HG03439 (cell line): ENCODE measurements around the gene OVCH2.
A peak's percentile ranks its signal among the peaks of the same experiment; 100 is the strongest.
"Not testable (repeated sequence)": the region's sequence is repeated elsewhere in the genome, so short reads cannot be mapped to it uniquely, and the experiment has no call there.

Experiments used
- ATAC-seq: cut with Tn5 transposase; IDR thresholded peaks from one replicate; pipeline ENCODE4 v1.9.1; 2021; ENCODE audit warnings: mild to moderate bottlenecking, moderate library complexity; ENCODE audit not compliant: unreplicated experiment

Gene OVCH2

GRCh38 chr11:7706377-7706776 is at the start of gene OVCH2:
Gene OVCH2, minus strand, starts transcription at chr11:7706477. Its CDS starts 83 bp downstream, at chr11:7706394.
- no peak for ATAC-seq

DNA sequence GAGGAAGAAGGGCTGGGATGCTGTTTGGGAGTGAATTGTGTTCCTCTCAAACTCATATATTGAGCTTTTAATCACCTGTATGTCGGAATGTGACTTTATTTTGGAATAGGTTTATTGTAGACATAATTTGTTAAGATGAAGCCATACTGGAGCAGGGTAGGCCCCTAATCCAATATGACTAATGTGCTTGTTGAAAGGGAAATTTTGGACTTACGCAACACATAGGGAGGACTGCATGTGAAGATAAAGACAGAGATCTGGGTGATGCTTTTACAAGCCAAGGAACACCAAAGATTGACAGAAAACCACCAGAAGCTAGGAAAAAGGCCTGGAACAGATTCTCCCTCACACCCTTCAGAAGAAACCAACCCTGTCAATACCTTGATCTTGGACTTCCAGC is 43.2 kb upstream of the OVCH2 start:
- no peak for ATAC-seq

DNA sequence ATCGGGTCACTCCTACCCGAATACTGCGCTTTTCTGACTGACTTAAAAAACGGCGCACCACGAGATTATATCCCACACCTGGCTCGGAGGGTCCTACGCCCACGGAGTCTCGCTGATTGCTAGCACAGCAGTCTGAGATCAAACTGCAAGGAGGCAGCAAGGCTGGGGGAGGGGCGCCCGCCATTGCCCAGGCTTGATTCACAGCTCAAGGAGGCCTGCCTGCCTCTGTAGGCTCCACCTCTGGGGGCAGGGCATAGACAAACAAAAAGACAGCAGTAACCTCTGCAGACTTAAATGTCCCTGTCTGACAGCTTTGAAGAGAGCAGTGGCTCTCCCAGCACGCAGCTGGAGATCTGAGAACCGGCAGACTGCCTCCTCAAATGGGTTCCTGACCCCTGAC is 28.5 kb upstream of the OVCH2 start:
- not testable (repeated sequence) for ATAC-seq

DNA sequence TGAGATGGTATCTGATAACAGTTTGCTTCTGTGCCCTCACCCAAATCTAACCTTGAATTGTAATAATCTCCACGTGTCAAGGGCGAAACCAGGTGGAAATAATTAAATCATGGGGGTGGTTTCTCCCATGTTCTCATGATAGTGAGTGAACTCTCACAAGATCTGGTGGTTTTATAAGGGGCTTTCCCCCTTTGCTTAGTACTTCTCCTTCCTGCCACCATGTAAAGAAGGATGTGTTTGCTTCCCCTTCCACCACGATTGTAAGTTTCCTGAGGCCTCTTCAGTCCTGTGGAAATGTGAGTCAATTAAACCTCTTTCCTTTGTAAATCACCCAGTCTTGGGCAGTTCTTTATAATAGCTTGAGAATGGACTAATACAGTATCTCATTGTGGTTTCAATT is 8.5 kb upstream of the OVCH2 start:
- ATAC-seq: no peak

DNA sequence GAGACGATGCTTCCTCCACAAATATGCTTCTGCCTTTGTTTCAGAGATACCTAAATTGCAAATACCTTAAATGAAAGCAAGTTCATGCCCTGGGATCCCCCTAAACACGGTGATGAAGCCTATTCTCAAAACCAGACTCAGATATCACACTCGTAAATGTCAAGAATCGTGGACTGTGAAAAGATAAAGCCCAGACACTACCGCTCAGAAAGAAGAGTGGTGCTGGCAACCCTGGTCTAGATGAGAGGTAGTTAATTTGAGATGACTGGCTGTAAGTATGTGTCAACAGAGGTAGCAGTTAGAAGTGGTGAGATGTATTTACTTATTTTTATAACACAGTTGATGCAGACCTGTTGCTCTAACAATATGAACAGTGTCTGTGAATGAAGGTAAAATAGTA is 2.5 kb downstream of the OVCH2 start:
- ATAC-seq: no peak

- no peak for ATAC-seq
These were observed 9.9 kb downstream of the OVCH2 start for GRCh38 chr11:7696424-7696823.

DNA sequence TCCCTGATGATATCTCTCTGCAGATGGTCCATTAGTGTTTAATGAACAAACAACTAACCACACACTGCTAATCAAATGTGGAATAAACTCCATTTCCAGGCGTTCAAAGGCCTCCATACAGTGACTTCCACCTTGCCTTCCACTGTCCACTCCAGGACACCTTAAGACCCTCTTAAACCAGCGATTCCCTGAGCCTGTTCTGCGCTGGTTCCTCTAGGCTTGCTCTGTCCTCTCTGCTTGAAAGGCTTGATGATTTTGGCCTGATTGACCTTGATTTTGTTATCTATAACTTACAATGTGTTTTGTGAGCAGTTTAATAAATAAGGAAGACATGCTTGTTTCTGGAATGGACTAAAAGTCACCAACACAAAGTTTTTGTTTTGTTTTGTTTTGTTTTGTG is 12.0 kb downstream of the OVCH2 start:
- ATAC-seq: no peak

DNA sequence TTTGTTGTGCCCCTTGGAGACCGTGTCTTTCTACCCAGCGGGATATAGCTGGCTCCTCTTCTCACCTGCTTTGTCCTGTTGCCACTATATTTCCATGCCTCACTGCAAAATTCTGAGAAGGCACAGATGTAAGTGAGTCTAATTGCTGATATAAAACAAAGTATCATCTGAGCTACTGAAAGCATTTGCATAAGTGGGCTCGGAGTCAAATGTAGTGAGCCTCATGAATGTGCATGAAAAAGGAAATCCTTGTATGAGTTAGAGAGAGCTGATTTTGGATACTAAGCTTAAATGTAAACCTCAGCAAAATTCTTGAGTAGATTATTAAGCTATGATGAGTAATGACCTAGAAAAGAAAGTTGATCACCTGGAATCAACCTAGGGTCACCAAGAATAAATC is 13.9 kb downstream of the OVCH2 start:
- no peak for ATAC-seq

DNA sequence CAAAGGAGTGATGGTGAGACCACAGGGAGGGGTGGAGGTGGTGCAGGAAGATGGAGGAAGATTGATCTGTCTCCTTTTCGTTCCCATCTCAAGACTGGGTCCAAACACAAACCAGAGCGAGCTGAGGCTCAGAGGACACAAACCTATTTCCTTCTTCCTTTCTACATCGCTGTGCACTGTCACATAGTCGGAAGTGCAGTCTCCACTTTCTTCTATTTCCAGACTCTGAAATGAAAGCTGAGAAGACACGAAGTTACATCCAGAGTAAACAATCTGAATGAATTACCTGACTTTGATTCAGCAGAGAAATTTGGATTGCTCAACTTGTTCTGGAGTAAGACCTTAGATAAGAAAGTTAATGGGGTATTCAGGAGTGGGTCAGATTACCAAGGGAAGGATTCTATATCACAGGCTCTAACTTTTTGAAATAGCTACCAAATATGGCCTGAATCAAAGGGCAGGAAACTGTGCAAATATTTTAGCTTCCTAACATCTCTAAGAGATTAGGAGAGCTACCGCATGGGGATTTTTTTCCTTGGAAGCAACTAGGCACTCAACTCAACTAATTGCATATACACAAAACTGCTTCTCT is 14.4 kb downstream of the OVCH2 start:
- ATAC-seq: no peak

- peak; percentile 53 for ATAC-seq
These were observed 15.6 kb downstream of the OVCH2 start for GRCh38 chr11:7690648-7691047.

DNA sequence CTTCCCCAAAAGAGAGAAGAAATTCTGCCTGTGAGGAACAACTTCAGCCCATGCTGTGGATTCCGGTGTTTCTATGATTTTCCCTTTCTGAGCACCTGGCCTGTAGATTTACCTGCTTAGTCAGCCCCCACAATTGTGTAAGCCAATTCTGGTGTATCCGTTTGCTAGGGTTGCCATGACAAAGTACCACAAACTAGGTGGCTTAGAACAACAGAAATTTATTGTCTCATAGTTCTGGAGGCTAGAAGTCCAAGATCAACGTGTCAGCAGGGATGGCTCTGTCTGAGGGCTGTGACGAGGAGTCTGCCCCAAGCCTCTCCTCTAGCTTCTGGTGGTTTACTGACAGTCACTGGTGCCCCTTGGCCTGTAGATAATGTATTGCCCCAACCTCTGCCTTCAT is 17.0 kb downstream of the OVCH2 start:
- no peak for ATAC-seq

- peak; percentile 56 for ATAC-seq
These were observed 17.9 kb downstream of the OVCH2 start for GRCh38 chr11:7688238-7688826.

GRCh38 chr11:7687386-7687785 is 18.9 kb downstream of the OVCH2 start:
- ATAC-seq: no peak

- ATAC-seq: no peak
These were observed 19.5 kb downstream of the OVCH2 start for GRCh38 chr11:7686761-7687160.

DNA sequence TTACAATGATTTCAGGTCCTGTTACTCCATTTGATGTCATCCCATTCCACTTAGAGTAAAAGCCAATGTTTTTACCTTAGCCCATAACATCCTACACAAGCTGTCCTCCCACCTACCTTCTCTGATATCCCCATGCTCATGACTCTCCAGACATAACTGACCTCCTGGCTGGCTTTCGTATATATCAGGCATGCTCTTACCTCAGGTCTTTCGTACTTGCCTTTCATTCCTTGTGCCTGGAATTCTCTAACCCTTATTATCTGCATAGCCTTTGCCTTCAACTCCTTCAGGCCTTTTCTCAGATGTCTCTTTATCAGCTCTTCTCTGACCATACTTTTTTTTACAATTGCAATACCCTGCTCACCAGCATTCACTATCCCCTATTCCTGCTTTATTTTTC is 22.7 kb downstream of the OVCH2 start:
- ATAC-seq: no peak

- no peak for ATAC-seq
These were observed 28.5 kb downstream of the OVCH2 start for GRCh38 chr11:7677796-7678201.

GRCh38 chr11:7677071-7677470 is 29.2 kb downstream of the OVCH2 start:
- no peak for ATAC-seq

- no peak for ATAC-seq
These were observed 30.6 kb downstream of the OVCH2 start for GRCh38 chr11:7675631-7676030.

DNA sequence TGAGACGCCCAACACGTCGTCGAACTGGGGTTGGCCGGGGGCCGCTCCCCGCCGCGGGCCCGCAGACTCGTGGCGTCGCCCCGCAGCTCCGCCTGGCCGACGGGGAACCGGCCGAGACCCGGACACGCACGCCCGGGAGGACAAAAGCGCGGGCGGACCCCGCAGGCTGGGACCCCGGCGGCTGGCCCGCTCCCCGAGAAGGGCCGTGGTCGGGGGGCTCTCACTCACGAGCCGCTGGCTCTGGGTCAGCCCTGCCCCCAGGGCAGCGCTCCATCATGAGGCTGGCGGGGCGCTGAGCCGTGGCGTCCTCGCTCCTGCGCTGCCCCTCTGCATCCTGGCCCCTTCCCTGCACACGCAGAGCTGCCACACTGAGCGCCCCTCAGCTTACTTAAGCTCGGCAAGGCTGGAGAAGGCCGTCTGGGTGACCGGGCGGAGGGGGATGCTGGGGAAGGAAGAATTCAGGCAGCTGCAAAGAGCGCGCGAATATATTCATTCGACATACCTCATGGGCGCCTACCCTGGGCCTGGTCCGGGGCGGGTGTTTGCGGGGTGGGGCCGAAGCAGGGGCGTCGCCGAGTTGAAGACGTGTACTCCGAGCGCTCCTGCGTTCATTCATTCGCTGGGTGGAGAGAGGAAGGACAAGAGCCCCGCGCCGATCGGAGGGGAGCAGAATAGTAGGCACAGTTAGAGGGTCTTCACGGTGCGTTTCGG is 32.4 kb downstream of the OVCH2 start:
- peak; percentile 22 for ATAC-seq

DNA sequence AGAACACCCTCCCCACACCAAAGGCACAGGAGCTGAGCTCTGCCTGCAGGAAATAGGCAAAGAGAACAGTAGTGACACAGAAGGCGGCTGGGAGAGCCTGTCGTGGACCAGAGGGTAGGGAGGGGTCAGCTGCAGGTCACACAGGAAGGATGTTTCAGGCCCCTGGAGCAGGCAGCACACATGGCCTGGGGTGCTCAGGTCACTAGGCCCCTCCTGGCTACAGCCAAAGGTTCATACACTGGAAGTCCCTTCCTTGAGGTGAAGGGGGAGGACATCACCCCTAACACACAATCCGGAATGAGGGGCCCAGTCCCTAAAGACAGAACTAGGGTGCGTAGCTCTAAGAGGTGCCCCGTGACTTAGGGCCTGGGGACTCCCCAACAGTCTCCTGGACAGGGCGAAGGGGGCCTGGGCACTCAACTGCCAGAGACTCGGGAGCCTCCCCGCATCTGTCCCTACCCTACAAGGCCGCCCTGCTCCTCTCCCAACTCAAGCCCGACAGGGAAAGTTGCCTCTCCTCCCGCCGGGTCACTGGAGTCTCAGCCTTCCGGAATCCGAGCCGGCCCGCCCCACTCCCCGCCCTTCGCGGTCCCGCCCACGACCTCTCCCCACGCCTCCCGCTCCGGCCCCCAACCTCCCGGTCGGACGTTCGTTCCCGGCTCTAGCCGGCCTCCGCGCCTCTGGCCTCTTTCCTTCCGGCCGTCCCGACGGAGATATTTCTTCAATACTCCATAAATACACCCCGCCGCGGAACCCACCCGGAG is 33.1 kb downstream of the OVCH2 start, which contains the start of gene CYB5R2:
Gene CYB5R2, minus strand, starts transcription at position 541 of the 764 bp plus-strand sequence. CDS start 675 bp downstream, outside the sequence.
- ATAC-seq: peak; percentile 46

DNA sequence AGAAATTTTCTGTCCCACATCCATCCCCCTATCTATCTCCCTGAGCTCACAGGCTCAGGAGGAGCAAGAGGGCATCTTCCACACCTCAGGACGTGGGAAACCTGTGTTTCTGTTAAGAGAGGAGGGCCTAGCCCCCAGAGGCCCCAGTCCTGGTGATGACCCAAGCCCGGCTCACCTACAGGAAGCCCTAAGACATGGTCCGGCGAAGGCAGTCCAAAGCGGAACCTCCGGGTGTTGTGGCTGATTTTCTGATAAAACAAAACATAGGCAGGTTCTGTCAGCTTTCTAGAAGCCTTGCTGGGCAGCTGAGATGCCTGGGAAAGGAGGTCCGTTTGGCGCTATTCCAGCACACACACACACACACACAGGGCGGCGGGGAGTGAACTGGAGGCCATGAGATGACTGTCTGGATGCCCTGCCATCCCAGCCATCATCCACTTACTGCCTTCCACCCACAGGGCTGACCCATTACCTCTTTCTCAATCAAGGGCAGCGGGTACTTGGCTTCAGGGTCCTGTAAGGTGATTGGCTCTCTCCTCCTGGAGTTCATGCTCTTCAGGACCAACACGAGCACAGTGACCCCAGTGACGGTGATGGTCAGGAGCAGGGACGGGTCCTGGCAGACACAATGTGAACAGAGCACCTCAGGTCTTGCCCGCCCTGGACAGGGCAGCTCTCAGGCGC is 33.9 kb downstream of the OVCH2 start:
- no peak for ATAC-seq
